Stimulated activated CD4-positive, alpha-beta T cell treated with anti-CD3 and anti-CD28 coated beads, Interleukin-4, amount 100 ng/mL, for 1 hour (primary cell): ENCODE measurements around the gene SLITRK4.

Source experiments
- DNase-seq: peaks from one replicate; pipeline ENCODE4 v3.0.0-alpha.2; 2020

Gene SLITRK4, protein sequence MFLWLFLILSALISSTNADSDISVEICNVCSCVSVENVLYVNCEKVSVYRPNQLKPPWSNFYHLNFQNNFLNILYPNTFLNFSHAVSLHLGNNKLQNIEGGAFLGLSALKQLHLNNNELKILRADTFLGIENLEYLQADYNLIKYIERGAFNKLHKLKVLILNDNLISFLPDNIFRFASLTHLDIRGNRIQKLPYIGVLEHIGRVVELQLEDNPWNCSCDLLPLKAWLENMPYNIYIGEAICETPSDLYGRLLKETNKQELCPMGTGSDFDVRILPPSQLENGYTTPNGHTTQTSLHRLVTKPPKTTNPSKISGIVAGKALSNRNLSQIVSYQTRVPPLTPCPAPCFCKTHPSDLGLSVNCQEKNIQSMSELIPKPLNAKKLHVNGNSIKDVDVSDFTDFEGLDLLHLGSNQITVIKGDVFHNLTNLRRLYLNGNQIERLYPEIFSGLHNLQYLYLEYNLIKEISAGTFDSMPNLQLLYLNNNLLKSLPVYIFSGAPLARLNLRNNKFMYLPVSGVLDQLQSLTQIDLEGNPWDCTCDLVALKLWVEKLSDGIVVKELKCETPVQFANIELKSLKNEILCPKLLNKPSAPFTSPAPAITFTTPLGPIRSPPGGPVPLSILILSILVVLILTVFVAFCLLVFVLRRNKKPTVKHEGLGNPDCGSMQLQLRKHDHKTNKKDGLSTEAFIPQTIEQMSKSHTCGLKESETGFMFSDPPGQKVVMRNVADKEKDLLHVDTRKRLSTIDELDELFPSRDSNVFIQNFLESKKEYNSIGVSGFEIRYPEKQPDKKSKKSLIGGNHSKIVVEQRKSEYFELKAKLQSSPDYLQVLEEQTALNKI

DNA sequence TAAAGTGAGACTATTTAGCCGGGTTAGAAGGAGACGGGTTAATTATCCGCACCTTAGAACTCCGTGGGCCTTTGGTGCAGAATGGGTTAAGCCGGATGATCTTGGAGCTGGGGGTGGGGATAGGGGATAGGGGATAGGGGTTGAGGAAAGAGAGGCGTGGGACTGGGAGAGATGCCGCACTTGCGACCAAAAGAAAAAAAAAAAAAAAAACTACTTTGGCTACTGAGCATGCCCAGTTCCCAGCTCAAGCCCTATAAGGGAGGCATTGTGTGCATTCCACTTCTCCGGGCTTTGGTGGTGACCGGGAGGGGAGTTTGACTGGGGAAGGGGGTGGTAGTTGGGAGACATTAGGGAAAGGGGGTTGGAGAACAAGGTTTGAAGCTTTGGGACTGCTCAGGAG, at the start of gene SLITRK4:
TSS of gene SLITRK4 (minus strand) at position 187 of the 400 bp plus-strand sequence. CDS start 4,993 bp downstream, outside the sequence.
- DNase-seq: no peak

DNA sequence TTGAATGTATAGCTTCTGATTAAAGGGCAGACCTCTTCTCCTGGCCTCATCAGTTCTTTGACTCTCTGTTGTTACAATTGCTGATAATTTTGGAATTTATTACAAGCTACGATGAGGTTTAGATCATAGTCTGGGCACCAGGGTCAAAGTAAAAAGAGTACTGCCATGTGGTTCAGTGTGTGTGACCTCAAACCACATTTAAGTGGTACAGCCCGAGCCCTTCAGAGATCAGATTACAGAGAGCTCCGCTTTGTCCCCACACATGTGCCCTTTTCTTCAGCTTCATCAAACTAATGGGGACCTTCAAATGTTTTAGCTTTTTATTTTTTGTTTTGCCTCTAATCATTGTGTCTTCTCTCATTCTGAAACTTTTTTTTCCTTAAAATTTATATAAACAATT, 47.6 kb upstream of the SLITRK4 start:
- DNase-seq: no peak

DNA sequence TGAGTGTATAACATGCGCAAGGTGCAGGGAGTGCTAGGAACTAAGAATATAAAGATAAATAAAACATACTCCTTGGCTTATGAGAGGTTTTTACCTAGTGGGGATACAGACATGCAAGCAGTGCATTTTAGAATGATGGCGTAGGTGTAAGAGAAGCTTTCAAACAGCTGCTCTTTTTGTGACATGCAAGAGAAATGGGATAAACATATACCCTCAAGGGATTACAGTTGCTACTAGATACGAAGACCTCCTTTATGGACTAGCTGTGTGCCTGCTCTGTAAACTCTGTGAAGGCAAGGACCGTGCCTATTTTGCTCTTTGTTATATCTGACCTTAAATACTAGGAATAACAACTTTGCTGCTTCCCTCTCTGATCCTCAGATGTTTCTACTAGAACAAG, 39.0 kb upstream of the SLITRK4 start:
- DNase-seq: no peak

DNA sequence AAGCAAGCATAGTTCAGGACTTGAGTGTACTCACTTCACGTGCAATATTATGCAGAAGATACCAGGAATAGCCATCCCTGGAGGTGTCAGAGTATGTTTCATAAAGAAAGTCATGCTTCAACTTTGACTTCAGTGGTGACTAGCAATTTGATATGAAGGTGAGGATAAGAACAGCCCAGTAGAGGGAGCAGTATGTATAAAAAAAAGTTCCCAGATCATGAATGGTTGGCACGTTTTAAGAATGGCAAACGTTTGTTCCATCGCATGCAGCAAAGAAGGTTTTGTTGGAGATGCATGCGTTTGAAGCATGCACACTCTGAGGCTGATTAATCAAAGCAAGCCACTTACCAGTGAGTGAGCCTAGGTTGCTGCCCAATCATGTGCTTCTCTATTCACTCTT, 33.5 kb upstream of the SLITRK4 start:
- no peak for DNase-seq

DNA sequence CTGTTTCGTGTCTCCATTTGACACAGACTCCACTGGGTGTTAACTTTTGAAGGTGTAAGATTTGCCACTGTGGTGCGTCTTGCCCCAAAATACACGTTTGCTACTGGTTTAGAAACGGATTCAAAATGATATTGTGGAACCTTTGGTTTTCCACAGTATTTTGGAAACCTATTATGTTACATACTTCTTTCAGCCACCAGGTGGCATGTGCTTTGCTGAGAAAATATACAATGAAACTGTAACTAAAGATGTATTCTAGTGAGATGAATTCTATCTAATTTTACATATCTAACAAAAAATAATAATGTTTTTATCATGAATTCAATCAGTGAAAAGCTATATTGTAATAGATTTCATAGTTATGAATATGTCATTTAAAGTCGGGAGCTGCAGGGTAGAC, 28.4 kb upstream of the SLITRK4 start:
- DNase-seq: no peak

DNA sequence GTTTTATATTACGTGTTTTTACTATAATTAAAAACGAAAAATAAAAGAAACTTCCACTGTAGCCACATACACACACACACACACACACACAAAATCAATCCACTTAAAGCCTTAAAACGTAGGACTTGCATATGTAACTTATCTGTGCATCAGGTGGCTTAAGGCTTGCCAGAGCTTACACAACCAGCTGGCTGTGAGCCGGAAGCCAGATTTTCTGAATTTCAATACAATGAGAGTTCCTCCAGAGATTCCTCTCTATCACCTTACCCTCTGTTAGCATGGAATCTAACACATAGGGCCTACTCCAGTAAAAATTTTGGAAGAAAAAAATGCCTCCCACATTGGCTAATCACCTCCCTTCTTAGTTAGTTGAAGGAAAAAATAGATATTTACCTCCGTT, 27.9 kb upstream of the SLITRK4 start:
- DNase-seq: no peak

DNA sequence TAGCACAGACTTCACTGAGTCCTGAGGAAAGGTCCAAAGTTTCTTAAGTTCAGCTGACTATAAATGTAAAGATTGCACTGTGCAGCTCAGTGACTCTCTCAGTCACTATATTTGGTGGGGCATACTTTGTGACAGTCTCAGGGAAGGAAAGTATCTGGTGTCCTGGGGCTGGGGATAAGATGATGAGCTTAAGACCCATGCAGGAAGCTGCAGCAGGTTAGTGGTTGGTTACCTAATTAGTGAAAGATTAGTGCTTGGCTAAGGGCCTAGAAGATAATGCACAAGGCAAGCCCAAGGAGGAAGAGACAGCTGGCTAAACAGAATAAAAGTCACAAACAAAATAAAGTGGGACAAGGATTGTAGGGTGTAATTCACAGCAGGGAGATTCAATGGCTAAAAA, 25.4 kb upstream of the SLITRK4 start:
- no peak for DNase-seq

DNA sequence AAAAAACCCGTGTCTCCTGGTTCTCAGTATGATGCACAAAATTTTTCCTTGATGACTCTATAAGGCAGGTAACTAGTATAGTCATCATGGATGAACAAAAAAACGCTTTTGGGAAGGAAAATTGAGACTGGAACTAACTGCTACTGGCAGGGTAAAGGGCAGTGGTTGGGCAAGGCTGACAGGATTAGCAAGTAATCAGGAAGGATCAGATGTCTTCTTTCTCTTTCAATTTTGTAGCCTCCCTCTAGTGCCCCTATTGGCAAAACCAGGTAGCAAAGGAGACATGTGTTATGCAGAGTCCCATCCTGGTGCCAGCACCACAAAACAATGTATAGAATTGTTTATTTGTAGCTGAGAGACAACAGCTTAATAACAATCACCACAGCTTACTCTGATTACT, 12.8 kb upstream of the SLITRK4 start:
- no peak for DNase-seq

DNA sequence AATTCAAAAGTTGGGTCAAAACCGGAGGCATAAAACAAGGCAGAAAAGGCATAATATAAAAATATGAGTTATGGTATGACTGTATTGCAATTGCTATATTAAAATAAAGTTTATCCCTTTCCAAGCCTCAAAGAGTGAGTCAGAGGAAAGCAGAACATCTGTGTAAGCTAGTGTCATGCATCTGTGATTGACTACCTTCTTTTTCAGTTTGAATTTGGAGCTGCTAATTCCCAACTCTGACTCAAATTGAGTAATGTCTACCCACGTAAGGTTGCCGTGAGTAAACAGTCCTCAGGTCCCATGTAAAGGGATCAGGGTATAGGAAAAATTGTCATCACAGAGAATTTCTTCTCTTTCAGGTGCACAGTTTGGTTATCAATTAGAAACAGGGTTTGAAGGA, 6.5 kb upstream of the SLITRK4 start:
- no peak for DNase-seq

DNA sequence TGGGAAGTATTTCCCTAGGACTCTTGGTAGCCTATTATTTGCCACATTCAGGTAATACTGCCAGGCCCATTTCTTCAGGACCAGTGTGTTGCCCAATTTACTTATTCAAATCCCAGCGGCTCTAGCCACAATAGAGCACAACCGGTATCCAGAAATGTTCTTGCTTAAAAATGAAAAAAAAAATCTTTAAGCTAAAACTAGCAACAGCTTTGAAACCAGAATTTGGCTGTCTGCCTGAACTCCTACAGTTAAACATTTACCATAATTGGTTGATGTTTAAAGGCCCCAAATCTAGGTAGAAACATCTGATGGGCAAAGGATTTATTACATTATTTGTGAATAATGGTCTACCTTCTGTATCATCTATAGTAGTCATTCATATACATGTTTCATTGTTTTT, 930 bp upstream of the SLITRK4 start:
- no peak for DNase-seq

DNA sequence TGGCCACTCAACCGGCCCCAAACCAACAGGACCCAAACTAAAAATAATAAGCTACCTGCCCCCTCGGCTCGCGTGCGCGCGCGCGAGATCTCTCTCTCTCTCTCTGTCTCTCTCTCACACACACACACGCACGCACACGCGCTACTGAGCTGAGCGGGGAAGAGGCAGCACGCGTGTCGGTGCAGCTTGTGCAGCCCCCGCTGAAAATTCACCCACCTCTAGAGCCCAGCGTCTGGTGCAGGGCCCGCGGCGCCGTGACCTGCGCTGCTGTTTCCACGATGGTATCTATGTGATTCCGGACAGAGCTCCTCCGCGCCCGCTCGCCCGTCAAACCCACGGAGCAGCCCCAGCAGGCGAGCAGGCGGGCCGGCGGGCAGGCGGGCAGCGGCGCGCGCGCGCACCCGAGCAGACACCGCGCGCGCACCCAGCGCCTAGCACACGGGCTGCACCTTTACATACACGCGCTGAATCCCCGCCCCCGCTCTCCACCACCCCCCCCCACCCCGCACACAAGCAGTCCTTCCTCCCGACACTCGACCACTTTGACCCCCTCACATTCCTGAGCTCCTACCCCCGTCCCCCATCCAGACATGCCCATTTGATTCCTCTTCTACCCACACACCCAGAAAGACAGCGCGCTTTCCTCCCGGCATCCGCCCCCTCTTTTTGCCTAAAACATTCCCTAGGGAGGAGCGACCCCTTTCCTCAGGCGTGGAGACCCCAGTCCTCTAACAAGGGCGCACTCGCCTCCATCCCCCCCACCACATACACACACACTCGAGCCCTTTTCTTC, 1.0 kb downstream of the SLITRK4 start:
- no peak for DNase-seq

DNA sequence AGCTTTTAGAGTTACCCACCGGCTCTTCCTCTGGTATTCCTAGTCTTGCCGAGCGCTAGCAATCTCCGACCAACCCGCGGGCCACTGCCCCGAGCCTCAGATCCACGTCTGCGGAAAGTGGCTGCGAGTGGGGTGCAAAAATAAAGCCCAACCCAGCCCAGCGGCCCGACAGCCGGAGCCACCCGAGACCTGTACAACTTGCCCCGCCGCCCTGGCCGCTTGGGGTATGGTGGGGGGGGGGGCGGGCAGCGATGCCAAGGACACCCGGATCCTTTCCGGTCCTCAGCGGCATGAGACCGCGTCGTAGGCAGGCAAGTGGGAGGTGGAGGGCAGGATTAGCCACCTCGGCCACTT, 1.6 kb downstream of the SLITRK4 start:
- DNase-seq: no peak

DNA sequence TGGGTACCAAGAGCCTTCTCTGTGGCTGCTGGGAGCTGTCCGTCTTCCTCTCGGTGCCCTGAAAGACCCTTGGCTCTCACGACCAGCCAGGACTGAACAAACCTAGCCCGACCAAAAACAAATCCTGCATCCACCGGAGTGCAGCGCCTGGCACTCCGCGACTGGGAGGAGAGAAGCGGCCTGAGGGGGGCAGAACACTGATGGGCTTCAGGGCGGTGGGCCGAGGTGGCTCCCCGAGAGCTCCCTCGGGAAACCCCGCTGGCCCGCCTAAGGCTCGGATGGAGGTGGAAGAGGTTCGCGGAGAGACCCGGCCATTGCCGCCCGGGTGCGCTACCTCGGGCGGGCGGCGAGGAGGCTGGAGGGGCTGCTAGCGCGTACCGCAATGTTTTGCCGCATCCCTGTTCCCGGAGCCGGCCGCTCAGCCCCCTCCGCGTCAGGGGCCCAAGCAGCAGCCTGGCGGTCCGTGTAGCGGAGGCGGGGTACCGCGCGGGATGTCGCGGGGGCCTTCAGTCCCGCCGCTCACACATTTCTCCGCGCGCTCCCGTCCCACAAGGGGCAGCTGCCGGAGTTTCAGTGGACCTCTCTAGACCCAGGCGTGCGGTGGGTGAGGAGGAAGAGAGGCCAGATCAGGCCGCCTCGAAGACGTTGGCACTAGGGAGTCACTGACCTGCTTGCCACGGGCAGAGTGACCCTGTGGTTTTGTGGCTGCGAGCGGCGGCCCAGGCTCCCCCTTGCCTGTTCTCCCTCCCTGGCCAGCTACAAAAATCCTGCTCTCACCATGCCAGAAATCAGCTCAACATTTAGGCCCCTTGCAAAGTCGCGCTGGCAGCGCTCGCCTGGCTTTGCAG, 2.2 kb downstream of the SLITRK4 start:
- DNase-seq: no peak

DNA sequence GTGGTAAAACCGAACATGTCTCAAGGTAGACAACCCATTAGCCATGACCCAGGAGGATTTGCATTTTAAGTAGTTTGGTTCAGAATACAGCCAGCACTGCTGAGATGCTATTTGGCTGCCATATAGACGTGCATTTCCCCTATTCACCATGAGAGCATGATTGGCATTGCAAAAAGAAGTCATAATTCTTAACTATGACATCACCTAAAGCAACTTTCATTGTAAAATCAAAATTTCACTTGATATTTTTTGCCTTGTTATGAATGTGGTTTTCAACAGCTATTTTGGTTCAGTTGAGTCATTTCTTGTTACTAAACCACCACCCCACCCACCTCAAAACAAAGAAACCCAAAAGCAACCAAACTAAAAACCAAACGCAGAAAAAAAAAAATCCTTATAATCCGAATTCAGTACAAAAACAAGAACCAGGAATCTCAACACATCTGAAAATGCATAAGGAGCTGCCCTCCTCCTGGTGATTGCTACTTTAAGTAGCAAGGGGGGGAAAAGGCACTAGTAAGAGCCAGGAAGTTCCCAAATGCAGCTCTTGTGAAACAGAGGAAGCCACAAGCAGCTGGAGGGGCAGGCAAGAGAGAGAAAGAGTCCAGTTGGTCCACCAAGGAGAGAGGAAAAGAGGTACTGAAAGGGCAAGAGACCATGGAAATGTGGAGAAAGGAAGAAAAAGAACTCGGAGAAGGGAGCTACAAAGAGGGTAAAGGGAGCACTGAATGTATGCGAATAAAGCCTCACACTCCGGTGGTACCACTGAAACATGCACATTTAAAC, 3.1 kb downstream of the SLITRK4 start:
- DNase-seq: no peak

DNA sequence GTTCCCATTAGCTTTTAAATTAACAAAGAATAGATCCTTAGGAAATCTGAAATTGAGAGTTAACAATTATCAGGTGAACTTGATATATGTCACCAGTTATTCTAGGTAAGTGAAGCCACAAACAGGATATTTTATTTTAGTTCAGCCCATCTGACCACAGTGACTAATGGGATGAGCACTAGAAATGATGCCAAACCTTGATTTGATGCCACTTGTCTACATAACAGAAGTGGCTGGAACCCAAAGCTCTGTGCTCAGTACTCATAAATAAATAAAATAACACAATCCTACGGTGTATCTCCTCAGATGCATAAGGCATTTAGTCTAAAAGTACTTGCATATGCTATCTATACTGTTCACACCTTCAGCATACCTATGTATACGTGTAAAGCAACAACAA, 12.2 kb downstream of the SLITRK4 start:
- no peak for DNase-seq

DNA sequence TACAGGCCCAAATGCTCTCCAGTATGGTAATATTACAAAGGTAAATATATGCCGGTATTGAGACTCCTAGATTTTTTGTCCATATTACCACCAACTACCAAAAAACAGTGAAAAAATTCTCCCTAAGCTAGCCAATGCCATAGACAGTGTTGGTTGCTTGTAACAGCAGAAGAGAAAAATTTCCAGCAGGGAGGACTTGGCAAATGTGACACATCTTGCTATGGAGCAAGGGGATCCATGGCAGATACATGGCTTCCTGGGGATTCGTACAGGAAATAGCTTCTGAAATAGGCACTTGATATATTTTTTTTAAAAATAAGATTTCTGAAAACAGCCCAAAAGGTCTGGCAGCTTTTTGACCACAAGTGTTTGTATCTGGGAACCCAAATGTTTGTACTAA, 14.6 kb downstream of the SLITRK4 start:
- DNase-seq: no peak

DNA sequence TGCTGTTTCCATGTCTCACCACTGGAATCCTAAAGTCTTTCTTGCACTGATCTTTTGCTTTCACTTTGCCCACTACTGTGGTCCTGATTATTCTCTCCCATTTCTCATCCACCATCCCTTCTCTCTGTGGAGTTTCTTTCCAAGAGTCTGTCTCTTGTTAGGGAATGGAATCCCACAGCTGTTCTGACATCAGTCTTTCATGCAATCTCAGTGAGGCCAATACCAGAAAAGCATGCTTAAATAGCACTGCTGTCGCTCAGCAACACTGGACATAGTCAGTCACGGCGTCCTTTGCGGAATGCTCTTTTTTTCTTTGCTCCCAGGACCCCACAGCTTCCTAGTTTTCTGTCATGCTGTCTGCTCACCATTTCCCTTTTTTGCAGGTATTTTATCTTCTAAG, 20.1 kb downstream of the SLITRK4 start:
- no peak for DNase-seq

DNA sequence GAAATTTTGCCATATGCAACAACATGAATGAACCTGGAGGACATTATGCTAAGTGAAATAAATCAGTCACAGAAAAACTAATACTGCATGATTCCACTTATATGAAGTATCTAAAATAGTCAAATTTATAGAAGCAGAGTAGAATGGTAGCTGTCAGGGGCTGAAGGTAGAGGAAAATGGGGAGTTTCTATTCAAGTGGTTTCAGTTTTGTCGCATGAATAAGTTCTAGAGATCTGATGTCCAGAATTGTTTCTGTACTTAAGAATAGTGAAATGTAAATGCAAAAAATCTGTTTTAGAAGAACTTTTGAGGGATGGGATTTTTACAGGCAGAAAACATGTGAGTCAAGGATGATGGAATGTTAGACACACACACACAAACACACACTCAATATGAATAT, 34.1 kb downstream of the SLITRK4 start:
- no peak for DNase-seq

DNA sequence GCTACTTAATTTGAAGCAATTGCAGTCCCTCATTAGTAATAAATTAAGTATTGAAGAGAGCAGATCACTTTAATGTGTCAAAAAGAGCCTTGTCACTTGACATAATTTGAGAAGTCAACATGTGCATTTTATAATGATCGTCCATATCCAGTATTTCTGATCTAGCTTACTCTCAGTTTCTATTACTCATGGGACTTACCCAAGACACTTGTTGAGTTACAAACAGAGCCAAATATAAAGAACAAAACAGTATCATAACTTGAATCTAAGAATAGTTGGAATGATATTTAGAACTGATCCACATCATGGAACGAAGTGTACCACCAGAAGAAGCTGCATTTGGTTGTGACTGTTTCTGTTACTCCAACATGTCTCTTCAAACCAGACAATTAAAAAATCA, 54.7 kb downstream of the SLITRK4 start:
- no peak for DNase-seq

DNA sequence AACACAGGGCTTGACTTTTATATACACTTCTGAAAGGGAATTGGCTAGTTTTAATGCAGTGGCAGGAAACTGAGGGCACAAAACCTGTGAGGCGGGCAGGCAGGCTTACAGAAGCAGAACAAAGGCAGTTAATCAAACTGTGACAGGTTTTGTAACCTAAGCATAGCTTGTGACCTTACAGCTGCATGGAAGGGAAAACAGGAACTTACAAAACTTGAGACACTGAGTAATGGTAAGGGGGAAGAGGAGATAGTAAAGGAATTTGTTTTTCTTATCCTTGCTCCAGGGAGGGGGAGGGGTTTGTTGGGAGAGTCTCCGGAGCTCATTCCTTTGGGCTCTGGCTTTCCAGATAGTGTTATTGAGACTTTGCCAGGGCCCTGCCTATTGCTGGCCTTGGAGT, 55.6 kb downstream of the SLITRK4 start:
- DNase-seq: no peak
